Measurements from ENCODE around the gene SMPX.

DNA sequence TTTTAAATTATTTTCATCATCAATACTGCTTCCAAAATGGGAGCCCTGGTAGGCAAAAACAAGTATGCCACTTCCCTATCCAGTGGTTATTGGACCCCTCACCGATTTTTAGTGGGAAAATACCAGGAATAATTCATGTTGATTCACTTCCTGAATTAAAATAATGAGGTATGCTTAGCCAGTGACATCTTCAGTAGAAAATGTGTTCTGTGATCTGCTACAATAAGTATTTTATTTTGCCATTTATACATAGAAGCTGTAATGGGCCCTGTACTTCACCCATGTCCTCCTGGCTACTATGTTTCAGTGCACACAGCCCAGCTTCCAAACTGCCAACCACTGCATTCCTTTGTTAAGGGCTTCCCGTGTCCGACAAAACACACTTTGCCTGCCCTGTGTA lies 58.8 kb downstream of the SMPX start:
- TF ChIP-seq ELF1 (IDR thresholded peaks at IDR 0.05) (no peak), NRF1 (IDR thresholded peaks at IDR 0.05; ENCODE audit: low read depth, low read length) (no peak), RXRA (IDR thresholded peaks at IDR 0.05; ENCODE audit: borderline replicate concordance, low read depth) (no peak)
- TF ChIP-seq, protein P1, sequence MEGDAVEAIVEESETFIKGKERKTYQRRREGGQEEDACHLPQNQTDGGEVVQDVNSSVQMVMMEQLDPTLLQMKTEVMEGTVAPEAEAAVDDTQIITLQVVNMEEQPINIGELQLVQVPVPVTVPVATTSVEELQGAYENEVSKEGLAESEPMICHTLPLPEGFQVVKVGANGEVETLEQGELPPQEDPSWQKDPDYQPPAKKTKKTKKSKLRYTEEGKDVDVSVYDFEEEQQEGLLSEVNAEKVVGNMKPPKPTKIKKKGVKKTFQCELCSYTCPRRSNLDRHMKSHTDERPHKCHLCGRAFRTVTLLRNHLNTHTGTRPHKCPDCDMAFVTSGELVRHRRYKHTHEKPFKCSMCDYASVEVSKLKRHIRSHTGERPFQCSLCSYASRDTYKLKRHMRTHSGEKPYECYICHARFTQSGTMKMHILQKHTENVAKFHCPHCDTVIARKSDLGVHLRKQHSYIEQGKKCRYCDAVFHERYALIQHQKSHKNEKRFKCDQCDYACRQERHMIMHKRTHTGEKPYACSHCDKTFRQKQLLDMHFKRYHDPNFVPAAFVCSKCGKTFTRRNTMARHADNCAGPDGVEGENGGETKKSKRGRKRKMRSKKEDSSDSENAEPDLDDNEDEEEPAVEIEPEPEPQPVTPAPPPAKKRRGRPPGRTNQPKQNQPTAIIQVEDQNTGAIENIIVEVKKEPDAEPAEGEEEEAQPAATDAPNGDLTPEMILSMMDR (IDR thresholded peaks at IDR 0.05) = no peak
